IPS-NIHi11 (cell line): ENCODE results near the gene OR1E2.

Experiments
- DNase-seq: peaks from one replicate; pipeline ENCODE4 v3.0.0; 2012; ENCODE audit warnings: mixed read lengths, low spot score

OR1E2 gene

DNA sequence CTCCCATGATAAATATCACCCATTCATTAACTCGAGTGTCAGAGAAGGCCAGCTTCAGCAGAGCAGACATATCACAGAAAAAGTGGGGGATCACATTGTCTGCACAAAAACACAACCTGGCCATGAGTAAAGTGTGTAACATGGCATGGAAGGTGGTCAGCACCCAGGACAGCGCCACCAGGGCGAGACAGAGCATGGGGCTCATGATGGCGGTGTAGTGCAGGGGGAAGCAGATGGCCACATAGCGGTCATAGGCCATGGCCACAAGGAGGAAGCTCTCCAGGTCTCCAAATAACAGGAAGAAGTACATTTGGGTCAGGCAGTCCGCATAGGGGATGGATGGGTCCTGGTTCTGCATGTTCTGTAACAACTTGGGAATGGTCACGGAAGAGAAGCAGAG, 35.8 kb downstream of the OR1E2 start:
- DNase-seq = peak; percentile 18

DNA sequence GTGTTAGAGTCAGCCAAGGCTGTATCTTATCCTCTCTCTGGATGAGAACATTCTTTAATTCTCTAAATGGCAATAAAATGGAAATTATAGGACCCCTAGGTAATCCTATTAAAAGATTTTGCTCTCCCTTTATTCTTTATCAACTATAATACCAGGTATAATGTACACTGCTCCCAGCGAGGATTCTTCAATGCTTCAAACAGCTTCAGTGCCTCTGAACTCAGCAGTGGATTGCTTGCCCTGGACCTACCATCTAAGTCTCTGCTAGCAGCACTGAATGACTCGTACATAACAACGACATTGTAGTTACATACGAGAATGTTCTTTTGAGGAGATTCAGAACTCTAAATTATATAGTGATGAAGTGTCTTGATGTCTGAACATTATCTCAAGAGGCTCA, 43.9 kb downstream of the OR1E2 start:
- DNase-seq = no peak

DNA sequence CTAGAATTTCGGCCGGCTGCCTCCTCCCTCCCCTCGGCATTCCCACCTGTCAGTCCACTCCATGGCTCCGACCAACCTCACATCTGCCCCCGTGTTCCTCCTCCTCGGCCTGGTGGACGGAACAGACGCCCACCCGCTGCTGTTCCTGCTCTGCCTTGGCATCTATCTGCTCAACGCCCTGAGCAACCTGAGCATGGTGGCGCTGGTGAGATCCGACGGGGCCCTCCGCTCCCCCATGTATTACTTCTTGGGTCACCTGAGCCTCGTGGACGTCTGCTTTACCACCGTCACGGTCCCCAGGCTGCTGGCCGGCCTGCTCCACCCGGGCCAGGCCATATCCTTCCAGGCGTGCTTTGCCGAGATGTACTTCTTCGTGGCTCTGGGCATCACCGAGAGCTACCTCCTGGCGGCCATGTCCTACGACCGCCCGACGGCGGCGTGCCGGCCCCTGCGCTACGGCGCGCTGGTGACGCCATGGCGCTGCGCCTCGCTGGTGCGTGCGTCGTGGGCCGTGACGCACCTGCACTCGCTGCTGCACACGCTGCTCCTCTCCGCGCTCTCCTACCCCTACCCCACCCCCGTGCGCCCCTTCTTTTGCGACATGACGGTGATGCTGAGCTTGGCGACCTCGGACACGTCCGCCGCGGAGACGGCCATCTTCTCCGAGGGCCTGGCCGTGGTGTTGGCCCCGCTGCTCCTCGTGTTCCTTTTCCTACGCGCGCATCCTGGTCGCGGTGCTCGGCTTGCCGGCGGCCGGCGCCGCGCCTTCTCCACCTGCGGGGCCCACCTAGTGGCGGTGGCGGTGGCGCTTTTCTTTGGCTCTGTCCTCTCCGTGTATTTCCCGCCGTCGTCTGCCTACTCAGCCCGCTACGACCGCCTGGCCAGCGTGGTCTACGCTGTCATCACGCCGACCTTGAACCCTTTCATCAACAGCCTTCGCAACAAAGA, 47.5 kb downstream of the OR1E2 start, which contains the start of gene OR3A2:
TSS of gene OR3A2 (minus strand) at position 440 of the 948 bp plus-strand sequence.
- DNase-seq = peak; percentile 43
